ENCODE results near the gene FARSA.

Gene FARSA

GRCh38 chr19:12975221-12975741 is 41.8 kb upstream of the FARSA start:
- ATAC-seq = no peak
- TF ChIP-seq ZFP30 (CRISPR knock-in tag; IDR thresholded peaks at IDR 0.05) = no peak
- no peak for TF ChIP-seq OSR1 (CRISPR knock-in tag; IDR thresholded peaks at IDR 0.05)
- no peak for TF ChIP-seq SNAI2 (CRISPR knock-in tag; IDR thresholded peaks at IDR 0.05)
- TF ChIP-seq PATZ1 (CRISPR knock-in tag; IDR thresholded peaks at IDR 0.05; ENCODE audit: borderline replicate concordance) = no peak
- TF ChIP-seq ZNF8 (CRISPR knock-in tag; IDR thresholded peaks at IDR 0.05) = no peak
- TF ChIP-seq ISL1 (CRISPR knock-in tag; IDR thresholded peaks at IDR 0.05) = no peak
- TF ChIP-seq ZNF565 (CRISPR knock-in tag; conservative IDR thresholded peaks at IDR 0.05; ENCODE audit: low read depth) = no peak
- TF ChIP-seq TSHZ2 (CRISPR knock-in tag; IDR thresholded peaks at IDR 0.05) = no peak
- no peak for TF ChIP-seq CREB5 (CRISPR knock-in tag; IDR thresholded peaks at IDR 0.05; ENCODE audit: low read depth)
- no peak for TF ChIP-seq ZNF70 (CRISPR knock-in tag; IDR thresholded peaks at IDR 0.05)
- TF ChIP-seq TCF4 (CRISPR knock-in tag; IDR thresholded peaks at IDR 0.05; ENCODE audit: borderline replicate concordance) = no peak
- TF ChIP-seq ZC3H10 (CRISPR knock-in tag; IDR thresholded peaks at IDR 0.05) = no peak
- TF ChIP-seq RARB (CRISPR knock-in tag; IDR thresholded peaks at IDR 0.05) = no peak
- TF ChIP-seq ESRRG (CRISPR knock-in tag; IDR thresholded peaks at IDR 0.05) = no peak
- no peak for TF ChIP-seq CSDC2 (CRISPR knock-in tag; IDR thresholded peaks at IDR 0.05)
- TF ChIP-seq GLIS3 (CRISPR knock-in tag; IDR thresholded peaks at IDR 0.05) = no peak
- TF ChIP-seq ARNTL (CRISPR knock-in tag; IDR thresholded peaks at IDR 0.05; ENCODE audit: borderline replicate concordance, low read depth) = no peak
- TF ChIP-seq PPARA (CRISPR knock-in tag; IDR thresholded peaks at IDR 0.05; ENCODE audit: borderline replicate concordance) = no peak
- no peak for TF ChIP-seq TOX (CRISPR knock-in tag; IDR thresholded peaks at IDR 0.05; ENCODE audit: borderline replicate concordance)
- TF ChIP-seq POU6F1 (CRISPR knock-in tag; IDR thresholded peaks at IDR 0.05; ENCODE audit: borderline replicate concordance, low read depth) = no peak

- TF ChIP-seq ZNF8 (CRISPR knock-in tag; IDR thresholded peaks at IDR 0.05) = no peak
- ATAC-seq = no peak; the same call in 2 of the 3 replicates
Observed at GRCh38 chr19:12974301-12975220, 41.0 kb upstream of the FARSA start.

GRCh38 chr19:12973236-12973635 is 39.7 kb upstream of the FARSA start:
- ATAC-seq = no peak

More at GRCh38 chr19:12973236-12973635, 39.7 kb upstream of the FARSA start:
- TF ChIP-seq CSRNP3 (CRISPR knock-in tag; IDR thresholded peaks at IDR 0.05) (no peak), ARNTL (CRISPR knock-in tag; IDR thresholded peaks at IDR 0.05; ENCODE audit: borderline replicate concordance, low read depth) (no peak), PATZ1 (CRISPR knock-in tag; IDR thresholded peaks at IDR 0.05; ENCODE audit: borderline replicate concordance) (no peak), TOX (CRISPR knock-in tag; IDR thresholded peaks at IDR 0.05; ENCODE audit: borderline replicate concordance) (no peak), ZFP3 (CRISPR knock-in tag; IDR thresholded peaks at IDR 0.05) (no peak), ISL1 (CRISPR knock-in tag; IDR thresholded peaks at IDR 0.05) (no peak), ZC3H10 (CRISPR knock-in tag; IDR thresholded peaks at IDR 0.05) (no peak), ZNF565 (CRISPR knock-in tag; conservative IDR thresholded peaks at IDR 0.05; ENCODE audit: low read depth) (no peak), SNAI2 (CRISPR knock-in tag; IDR thresholded peaks at IDR 0.05) (no peak), TSHZ2 (CRISPR knock-in tag; IDR thresholded peaks at IDR 0.05) (no peak)

All from SK-N-SH treated with all-trans-retinoic acid at 6 μM for 48 hours (cell line).